Subcutaneous adipose tissue (tissue), 4 donors: ENCODE results near the gene CACNA2D2. TPM values are rescaled to one million over a fixed set of nuclear protein-coding genes. Genes with fewer than 3 reads are reported as not detected.

Experiments
- CTCF ChIP-seq: fragments of 450-650 bp; IDR thresholded peaks from one replicate; pipeline ENCODE4 v1.5.1; 2016; ENCODE audit warnings: low read depth, mild to moderate bottlenecking, control low read depth, antibody characterized with exemption, moderate library complexity
- total RNA-seq, 4 donors: library from RNA; depleted of rRNA; stranded (reverse); fragments of >200 nt; gene quantifications; one replicate each; pipeline ENCODE4 v1.1.0, GENCODE V29; 2016

Gene CACNA2D2
- total RNA-seq, 4 donors from 2014 or later = 0.65 to 1.7 (median 0.66) TPM; not detected in 1

- no peak for TF ChIP-seq CTCF
These were observed 177.8 kb downstream of the CACNA2D2 start for GRCh38 chr3:50325497-50326181.

- TF ChIP-seq CTCF = no peak
These were observed 178.3 kb downstream of the CACNA2D2 start for GRCh38 chr3:50325113-50325480.

- TF ChIP-seq CTCF = no peak
These were observed 178.9 kb downstream of the CACNA2D2 start for GRCh38 chr3:50324351-50325112.

GRCh38 chr3:50323614-50324199, 179.7 kb downstream of the CACNA2D2 start:
- no peak for TF ChIP-seq CTCF

- TF ChIP-seq CTCF = no peak
These were observed 180.3 kb downstream of the CACNA2D2 start for GRCh38 chr3:50323092-50323600.

- TF ChIP-seq CTCF = no peak
These were observed 180.9 kb downstream of the CACNA2D2 start, which contains the start of gene HYAL2 for GRCh38 chr3:50322386-50323091. TSS of gene HYAL2 (minus strand) at chr3:50322745. CDS start at chr3:50320489, 2,256 bp downstream.

- TF ChIP-seq CTCF = no peak
These were observed 181.4 kb downstream of the CACNA2D2 start for GRCh38 chr3:50322115-50322385.
